ENCODE measurements around the gene CLDN9. TPM values are rescaled to one million over a fixed set of nuclear protein-coding genes. Genes with fewer than 3 reads are reported as not detected.

CLDN9 gene
- total RNA-seq, 1 donor from 2014 or later: 0.48 TPM

DNA sequence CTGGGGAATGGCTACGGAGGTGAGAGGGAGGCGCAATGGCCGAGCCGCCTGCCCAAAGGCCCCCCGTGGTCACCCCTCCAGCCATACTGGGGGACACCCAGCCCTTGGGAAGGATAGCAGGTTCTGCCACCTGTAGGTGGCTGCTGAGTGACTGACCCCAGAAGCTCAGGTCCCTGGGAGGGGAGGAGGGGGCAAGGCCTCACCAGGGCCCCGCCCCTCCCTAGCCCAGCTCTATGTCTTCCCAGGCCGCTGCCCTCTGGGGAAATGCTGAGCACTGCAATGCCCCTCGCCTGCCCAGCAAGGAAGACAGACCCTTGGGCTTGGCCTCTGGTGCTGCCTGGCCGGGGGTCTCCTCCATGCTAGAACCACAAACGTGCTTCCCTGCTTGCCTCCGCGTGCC is 11.4 kb upstream of the CLDN9 start:
- Histone ChIP-seq H4K20me1 (ENCODE audit: insufficient read depth, low read length) (no peaks in the 10 kb centered on the region), H3K36me3 (ENCODE audit: insufficient read depth, low read length) (no peaks in the 10 kb centered on the region), H3K9ac (ENCODE audit: low read length) (no peak overlapping the region), H3K27ac (ENCODE audit: low read depth, low read length) (no peak overlapping the region), H3K4me2 (ENCODE audit: low read length) (no peak overlapping the region), H3K27me3 (ENCODE audit: insufficient read depth, low read length) (peaks cover 14% of the 10 kb centered on the region), H3K4me3 (ENCODE audit: insufficient read depth, low read depth, low read length) (no peak overlapping the region), H3K9me3 (ENCODE audit: insufficient read depth, low read depth, low read length) (no peaks in the 10 kb centered on the region), H2AFZ (ENCODE audit: low read depth, low read length) (no peak overlapping the region), H3K79me2 (ENCODE audit: insufficient read depth, low read length) (no peaks in the 10 kb centered on the region), H3K4me1 (ENCODE audit: insufficient read depth, low read length) (no peaks in the 10 kb centered on the region)
- no peak for FAIRE-seq
- Mint-ChIP-seq H3K36me3 (ENCODE audit: low read depth, unreplicated experiment) (no peaks in the 10 kb centered on the region), H3K4me3 (ENCODE audit: unreplicated experiment) (no peak overlapping the region), H3K27me3 (ENCODE audit: low read depth, unreplicated experiment) (peaks cover 10% of the 10 kb centered on the region), H3K9me3 (ENCODE audit: unreplicated experiment) (no peaks in the 10 kb centered on the region), H3K27ac (ENCODE audit: unreplicated experiment) (peak overlapping the region; percentile 53), H3K4me1 (ENCODE audit: low read depth, unreplicated experiment) (no peaks in the 10 kb centered on the region)
- TF ChIP-seq EZH2 (IDR thresholded peaks at IDR 0.05; ENCODE audit: insufficient read depth, low read length): no peak
- TF ChIP-seq, protein P1, sequence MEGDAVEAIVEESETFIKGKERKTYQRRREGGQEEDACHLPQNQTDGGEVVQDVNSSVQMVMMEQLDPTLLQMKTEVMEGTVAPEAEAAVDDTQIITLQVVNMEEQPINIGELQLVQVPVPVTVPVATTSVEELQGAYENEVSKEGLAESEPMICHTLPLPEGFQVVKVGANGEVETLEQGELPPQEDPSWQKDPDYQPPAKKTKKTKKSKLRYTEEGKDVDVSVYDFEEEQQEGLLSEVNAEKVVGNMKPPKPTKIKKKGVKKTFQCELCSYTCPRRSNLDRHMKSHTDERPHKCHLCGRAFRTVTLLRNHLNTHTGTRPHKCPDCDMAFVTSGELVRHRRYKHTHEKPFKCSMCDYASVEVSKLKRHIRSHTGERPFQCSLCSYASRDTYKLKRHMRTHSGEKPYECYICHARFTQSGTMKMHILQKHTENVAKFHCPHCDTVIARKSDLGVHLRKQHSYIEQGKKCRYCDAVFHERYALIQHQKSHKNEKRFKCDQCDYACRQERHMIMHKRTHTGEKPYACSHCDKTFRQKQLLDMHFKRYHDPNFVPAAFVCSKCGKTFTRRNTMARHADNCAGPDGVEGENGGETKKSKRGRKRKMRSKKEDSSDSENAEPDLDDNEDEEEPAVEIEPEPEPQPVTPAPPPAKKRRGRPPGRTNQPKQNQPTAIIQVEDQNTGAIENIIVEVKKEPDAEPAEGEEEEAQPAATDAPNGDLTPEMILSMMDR (IDR thresholded peaks at IDR 0.05; ENCODE audit: insufficient read depth, low read depth, low read length): no peak
- no peak for DNase-seq (ENCODE audit: low read depth)

GRCh38 chr16:3003582-3004270 is 9.0 kb upstream of the CLDN9 start:
- peak overlapping the region; percentile 58 for H3K4me2 ChIP-seq (ENCODE audit: low read length)
- H3K27me3 ChIP-seq (ENCODE audit: insufficient read depth, low read length): peaks cover 31% of the 10 kb centered on the region
- no peaks in the 10 kb centered on the region for H3K9me3 Mint-ChIP-seq (ENCODE audit: unreplicated experiment)
- H3K27ac Mint-ChIP-seq (ENCODE audit: unreplicated experiment): no peak overlapping the region
- no peak overlapping the region for H2AFZ ChIP-seq (ENCODE audit: low read depth, low read length)
- H3K4me3 ChIP-seq (ENCODE audit: insufficient read depth, low read depth, low read length): no peak overlapping the region
- peaks cover 12% of the 10 kb centered on the region for H3K27me3 Mint-ChIP-seq (ENCODE audit: low read depth, unreplicated experiment)
- H3K9me3 ChIP-seq (ENCODE audit: insufficient read depth, low read depth, low read length): no peaks in the 10 kb centered on the region
- H3K4me3 Mint-ChIP-seq (ENCODE audit: unreplicated experiment): no peak overlapping the region
- peaks cover 13% of the 10 kb centered on the region for H3K4me1 Mint-ChIP-seq (ENCODE audit: low read depth, unreplicated experiment)
- TF ChIP-seq EZH2 (IDR thresholded peaks at IDR 0.05; ENCODE audit: insufficient read depth, low read length): no peak
- TF ChIP-seq, protein P1 (IDR thresholded peaks at IDR 0.05; ENCODE audit: insufficient read depth, low read depth, low read length): no peak
- H3K79me2 ChIP-seq (ENCODE audit: insufficient read depth, low read length): no peaks in the 10 kb centered on the region
- no peak overlapping the region for H3K27ac ChIP-seq (ENCODE audit: low read depth, low read length)
- DNase-seq (ENCODE audit: low read depth) (peak; percentile 93), FAIRE-seq (no peak)
- H3K36me3 ChIP-seq (ENCODE audit: insufficient read depth, low read length): no peaks in the 10 kb centered on the region
- H4K20me1 ChIP-seq (ENCODE audit: insufficient read depth, low read length): no peaks in the 10 kb centered on the region
- H3K4me1 ChIP-seq (ENCODE audit: insufficient read depth, low read length): peaks cover 6% of the 10 kb centered on the region
- H3K9ac ChIP-seq (ENCODE audit: low read length): no peak overlapping the region
- no peaks in the 10 kb centered on the region for H3K36me3 Mint-ChIP-seq (ENCODE audit: low read depth, unreplicated experiment)

DNA sequence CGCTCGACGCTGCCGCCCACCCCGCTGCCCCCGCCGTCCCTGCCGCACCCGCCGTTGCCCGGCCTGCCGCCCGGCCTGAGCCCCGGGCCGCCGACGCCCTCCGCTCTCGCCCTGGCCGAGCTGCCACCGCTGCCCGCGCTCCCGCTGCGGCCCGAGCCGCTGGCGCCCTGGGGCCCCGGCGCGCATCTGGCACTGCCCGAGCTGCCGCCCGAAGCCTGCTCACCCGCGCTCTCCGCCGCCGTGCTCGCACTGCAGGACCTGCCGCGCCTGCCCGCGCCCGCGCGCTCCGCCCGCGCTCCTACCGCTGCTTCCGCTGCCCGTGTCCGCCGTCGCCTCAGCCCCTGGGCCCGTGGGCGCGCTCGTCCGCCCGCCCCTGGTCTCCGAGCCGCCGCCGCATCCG is 8.4 kb upstream of the CLDN9 start:
- Histone ChIP-seq H3K27ac (ENCODE audit: low read depth, low read length) (no peak overlapping the region), H2AFZ (ENCODE audit: low read depth, low read length) (no peak overlapping the region), H3K79me2 (ENCODE audit: insufficient read depth, low read length) (no peaks in the 10 kb centered on the region), H3K9me3 (ENCODE audit: insufficient read depth, low read depth, low read length) (no peaks in the 10 kb centered on the region), H3K4me3 (ENCODE audit: insufficient read depth, low read depth, low read length) (no peak overlapping the region), H4K20me1 (ENCODE audit: insufficient read depth, low read length) (no peaks in the 10 kb centered on the region), H3K36me3 (ENCODE audit: insufficient read depth, low read length) (no peaks in the 10 kb centered on the region), H3K4me1 (ENCODE audit: insufficient read depth, low read length) (peaks cover 6% of the 10 kb centered on the region), H3K9ac (ENCODE audit: low read length) (no peak overlapping the region), H3K27me3 (ENCODE audit: insufficient read depth, low read length) (peaks cover 33% of the 10 kb centered on the region), H3K4me2 (ENCODE audit: low read length) (peak overlapping the region; percentile 58)
- no peak for FAIRE-seq
- DNase-seq (ENCODE audit: low read depth): no peak
- no peak for TF ChIP-seq EZH2 (IDR thresholded peaks at IDR 0.05; ENCODE audit: insufficient read depth, low read length)
- H3K9me3 Mint-ChIP-seq (ENCODE audit: unreplicated experiment): no peaks in the 10 kb centered on the region
- no peaks in the 10 kb centered on the region for H3K36me3 Mint-ChIP-seq (ENCODE audit: low read depth, unreplicated experiment)
- no peak overlapping the region for H3K27ac Mint-ChIP-seq (ENCODE audit: unreplicated experiment)
- peaks cover 8% of the 10 kb centered on the region for H3K27me3 Mint-ChIP-seq (ENCODE audit: low read depth, unreplicated experiment)
- H3K4me1 Mint-ChIP-seq (ENCODE audit: low read depth, unreplicated experiment): peaks cover 14% of the 10 kb centered on the region
- H3K4me3 Mint-ChIP-seq (ENCODE audit: unreplicated experiment): no peak overlapping the region

All from astrocyte (in vitro differentiated cells and primary cell).